Activated B cell treated with CpG ODN at 0.5 μM for 24 hours (primary cell): ENCODE data around the gene IGF2. TPM values are rescaled to one million over a fixed set of nuclear protein-coding genes. Genes with fewer than 3 reads are reported as not detected.

ENCODE experiments used
- ATAC-seq: fragments of 200-7000 bp; cut with Tn5 transposase; one replicate; pipeline ENCODE4 v1.10.0; 2021; ENCODE audit warnings: low read depth, mild to moderate bottlenecking, moderate library complexity
- CTCF ChIA-PET: fragments of 350-600 bp; sonication (Branson Sonifier 250); formaldehyde crosslinking; loops from one replicate; lab custom pipeline; 2021; ENCODE audit warnings: antibody characterized with exemption; lab: Charles Lee
- POLR2A ChIA-PET: fragments of 350-600 bp; sonication (Branson Sonifier 250); formaldehyde crosslinking; loops from one replicate; lab custom pipeline; 2021; ENCODE audit warnings: antibody characterized with exemption; lab: Charles Lee
- DNase-seq: peaks from one replicate; pipeline ENCODE4 v3.0.0; 2022
- H3K27ac Mint-ChIP-seq: one replicate; pipeline ENCODE4 v1.8.0; 2020; ENCODE audit warnings: mixed read lengths
- H3K27me3 Mint-ChIP-seq: one replicate; pipeline ENCODE4 v1.8.0; 2021; ENCODE audit warnings: mixed read lengths
- H3K36me3 Mint-ChIP-seq: one replicate; pipeline ENCODE4 v1.8.0; 2021; ENCODE audit warnings: low read depth, mixed read lengths
- H3K4me1 Mint-ChIP-seq: one replicate; pipeline ENCODE4 v1.8.0; 2021; ENCODE audit warnings: mixed read lengths
- H3K4me3 Mint-ChIP-seq: one replicate; pipeline ENCODE4 v1.8.0; 2020; ENCODE audit warnings: mild to moderate bottlenecking, mixed read lengths
- H3K9me3 Mint-ChIP-seq: one replicate; pipeline ENCODE4 v1.8.0; 2020; ENCODE audit warnings: mixed read lengths
- CTCF ChIP-seq: fragments of 200-600 bp; IDR thresholded peaks from one replicate; pipeline ENCODE4 v1.8.0; 2022; ENCODE audit warnings: antibody characterized with exemption, mild to moderate bottlenecking
- intact Hi-C: fragments of 100-400 bp; cut with micrococcal nuclease; formaldehyde crosslinking; loops from one replicate; pipeline ENCODE4 v1.15.1; 2024
- total RNA-seq: library from RNA; stranded (reverse); gene quantifications from 2 replicates; pipeline ENCODE4 v1.2.3, GENCODE V29; 2022

IGF2 gene
- total RNA-seq, 1 donor from 2014 or later = not detected

- Mint-ChIP-seq H3K27ac (no peak overlapping the region), H3K27me3 (peaks cover 5% of the 10 kb centered on the region), H3K4me1 (no peaks in the 10 kb centered on the region), H3K36me3 (no peaks in the 10 kb centered on the region), H3K9me3 (no peaks in the 10 kb centered on the region), H3K4me3 (no peak overlapping the region)
- ChIA-PET CTCF (interaction anchor here (1.1 to 2.6 kb wide), 3 partner anchors 120 to 237 kb away, joined by 4 to 17 read pairs (median 12); no protein-coding TSS in a partner anchor), POLR2A (no interaction called here)
- DNase-seq (no peak), ATAC-seq (no peak)
- intact Hi-C loops = loop anchor here (1.0 to 2.0 kb wide), 2 partner anchors 119 to 235 kb away; no protein-coding TSS in a partner anchor
- no peak for TF ChIP-seq CTCF
These were observed 46.3 kb upstream of the IGF2 start for GRCh38 chr11:2185324-2186085.

- ATAC-seq (no peak), DNase-seq (no peak)
- Mint-ChIP-seq H3K9me3 (no peaks in the 10 kb centered on the region), H3K4me1 (no peaks in the 10 kb centered on the region), H3K36me3 (no peaks in the 10 kb centered on the region), H3K27me3 (peaks cover 3% of the 10 kb centered on the region), H3K4me3 (no peak overlapping the region), H3K27ac (no peak overlapping the region)
- ChIA-PET POLR2A (no interaction called here), CTCF (no interaction called here)
- no peak for TF ChIP-seq CTCF
- intact Hi-C loops = no loop called here
These were observed 43.7 kb upstream of the IGF2 start for GRCh38 chr11:2182692-2183474.

GRCh38 chr11:2182075-2182474 lies 42.9 kb upstream of the IGF2 start:
- ChIA-PET CTCF (no interaction called here), POLR2A (no interaction called here)
- DNase-seq (no peak), ATAC-seq (no peak)
- no peaks in the 10 kb centered on the region for H3K36me3 Mint-ChIP-seq
- intact Hi-C loops = no loop called here
- H3K4me1 Mint-ChIP-seq = no peaks in the 10 kb centered on the region
- no peaks in the 10 kb centered on the region for H3K9me3 Mint-ChIP-seq
- H3K27ac Mint-ChIP-seq = no peak overlapping the region
- no peak for TF ChIP-seq CTCF
- H3K4me3 Mint-ChIP-seq = no peak overlapping the region
- H3K27me3 Mint-ChIP-seq = peaks cover 3% of the 10 kb centered on the region

- TF ChIP-seq CTCF = no peak
- DNase-seq (no peak), ATAC-seq (no peak)
- Mint-ChIP-seq H3K9me3 (no peaks in the 10 kb centered on the region), H3K4me3 (no peak overlapping the region), H3K27ac (no peak overlapping the region), H3K4me1 (no peaks in the 10 kb centered on the region), H3K27me3 (peaks cover 3% of the 10 kb centered on the region), H3K36me3 (no peaks in the 10 kb centered on the region)
- ChIA-PET POLR2A (no interaction called here), CTCF (no interaction called here)
- intact Hi-C loops = no loop called here
These were observed 41.7 kb upstream of the IGF2 start for GRCh38 chr11:2180789-2181370.

GRCh38 chr11:2180347-2180746 lies 41.2 kb upstream of the IGF2 start:
- H3K36me3 Mint-ChIP-seq = no peaks in the 10 kb centered on the region
- ChIA-PET POLR2A (no interaction called here), CTCF (no interaction called here)
- intact Hi-C loops = no loop called here
- TF ChIP-seq CTCF = no peak
- no peak overlapping the region for H3K27ac Mint-ChIP-seq
- H3K27me3 Mint-ChIP-seq = peaks cover 3% of the 10 kb centered on the region
- H3K4me1 Mint-ChIP-seq = no peaks in the 10 kb centered on the region
- DNase-seq (no peak), ATAC-seq (no peak)
- H3K4me3 Mint-ChIP-seq = no peak overlapping the region
- H3K9me3 Mint-ChIP-seq = no peaks in the 10 kb centered on the region
